ENCODE results near the gene SBDS.
A peak's percentile ranks its signal among the peaks of the same experiment; 100 is the strongest.
"Not testable (repeated sequence)": the region's sequence is repeated elsewhere in the genome, so short reads cannot be mapped to it uniquely, and the experiment has no call there.

SBDS gene

GRCh38 chr7:66995050-66995776, at the start of gene SBDS:
Gene SBDS, minus strand, starts transcription at chr7:66995586. Its CDS starts 169 bp downstream, at chr7:66995417.
- peak; percentile 100 for DNase-seq

- DNase-seq = peak; percentile 54
These were observed 48.2 kb upstream of the SBDS start for GRCh38 chr7:67043559-67043930.

GRCh38 chr7:67042781-67043558, 47.6 kb upstream of the SBDS start:
- DNase-seq = peak; percentile 71

- DNase-seq = peak; percentile 22
These were observed 45.4 kb upstream of the SBDS start for GRCh38 chr7:67040832-67041231.

- DNase-seq = peak; percentile 7
These were observed 41.3 kb upstream of the SBDS start for GRCh38 chr7:67036432-67037395.

GRCh38 chr7:67033251-67033650, 37.9 kb upstream of the SBDS start:
- DNase-seq = no peak

- not testable (repeated sequence) for DNase-seq
These were observed 36.3 kb upstream of the SBDS start for GRCh38 chr7:67031685-67032084.

GRCh38 chr7:67025459-67025858, 30.1 kb upstream of the SBDS start:
- DNase-seq = not testable (repeated sequence)

GRCh38 chr7:67022511-67022910, 27.1 kb upstream of the SBDS start:
- DNase-seq = no peak

GRCh38 chr7:67021260-67021659, 25.9 kb upstream of the SBDS start:
- no peak for DNase-seq

GRCh38 chr7:67019562-67020390, 24.4 kb upstream of the SBDS start:
- peak; percentile 79 for DNase-seq

- no peak for DNase-seq
These were observed 23.6 kb upstream of the SBDS start for GRCh38 chr7:67018940-67019339.

- not testable (repeated sequence) for DNase-seq
These were observed 22.6 kb upstream of the SBDS start for GRCh38 chr7:67017971-67018370.

- not testable (repeated sequence) for DNase-seq
These were observed 18.8 kb upstream of the SBDS start for GRCh38 chr7:67014076-67014622.

GRCh38 chr7:67009677-67010076, 14.3 kb upstream of the SBDS start:
- not testable (repeated sequence) for DNase-seq

GRCh38 chr7:67008260-67008659, 12.9 kb upstream of the SBDS start:
- no peak for DNase-seq

GRCh38 chr7:67006965-67007364, 11.6 kb upstream of the SBDS start:
- DNase-seq = no peak

- DNase-seq = not testable (repeated sequence)
These were observed 8.8 kb upstream of the SBDS start for GRCh38 chr7:67004145-67004544.

GRCh38 chr7:67000601-67001258, 5.3 kb upstream of the SBDS start:
- peak; percentile 62 for DNase-seq

GRCh38 chr7:66996444-66997191, 1.2 kb upstream of the SBDS start, which contains the start of gene TYW1:
Gene TYW1, plus strand, starts transcription at chr7:66996833. Its CDS starts 146 bp downstream, at chr7:66996979.
- DNase-seq = peak; percentile 100
